ACHN (cell line): ENCODE results near the gene SIL1.
A peak's percentile ranks its signal among the peaks of the same experiment; 100 is the strongest.
"Not testable (repeated sequence)": the region's sequence is repeated elsewhere in the genome, so short reads cannot be mapped to it uniquely, and the experiment has no call there.

Experiments
- DNase-seq: peaks from one replicate; pipeline ENCODE4 v3.0.0-alpha.2; 2015
- in situ Hi-C: cut with HindIII; loops from 2 replicates; pipeline ENCODE4 v1.10.0; 2017; ENCODE audit warnings: low sequenced_read_pairs, low pct_ligation_motif_present, low pct_unique_long_range_greater_than_20kb

The SIL1 gene

DNA sequence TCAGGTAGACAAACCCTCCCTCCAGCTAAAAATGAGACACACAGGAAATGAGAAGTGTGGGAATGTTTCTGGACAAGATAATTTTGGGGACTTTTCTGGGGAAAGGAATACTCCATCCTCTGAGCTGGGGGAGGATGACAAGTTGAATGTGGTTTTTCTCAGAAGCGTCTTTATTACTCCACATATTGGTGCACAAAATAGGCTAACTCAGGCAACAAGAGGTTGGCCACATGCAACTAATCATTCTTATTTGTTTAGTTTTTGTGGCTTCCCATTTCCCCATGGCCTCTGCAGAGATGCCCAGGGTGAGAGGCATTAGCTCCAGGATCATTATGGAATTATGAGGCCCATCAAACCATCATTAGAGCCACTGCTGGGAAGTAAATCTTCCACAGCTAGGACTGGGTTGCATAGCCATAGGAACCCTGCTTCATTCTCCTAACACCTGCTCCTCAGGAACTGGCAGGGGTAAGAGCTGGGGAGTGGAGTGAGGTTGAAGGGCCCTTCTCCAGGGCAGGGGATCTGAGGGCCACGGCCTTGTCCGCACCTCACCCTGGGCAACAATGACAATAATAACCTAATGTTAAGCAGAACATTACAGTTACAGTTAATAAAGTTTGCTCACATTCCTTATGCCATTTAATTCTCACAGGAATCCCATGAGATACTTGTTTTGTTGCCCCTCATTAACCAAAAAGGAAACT, 9.3 kb upstream of the SIL1 start:
- no peak for DNase-seq
- in situ Hi-C loops, result no loop called here

- DNase-seq, result no peak
- in situ Hi-C loops, result no loop called here
Measured at GRCh38 chr5:139205586-139205985, 7.4 kb upstream of the SIL1 start.

DNA sequence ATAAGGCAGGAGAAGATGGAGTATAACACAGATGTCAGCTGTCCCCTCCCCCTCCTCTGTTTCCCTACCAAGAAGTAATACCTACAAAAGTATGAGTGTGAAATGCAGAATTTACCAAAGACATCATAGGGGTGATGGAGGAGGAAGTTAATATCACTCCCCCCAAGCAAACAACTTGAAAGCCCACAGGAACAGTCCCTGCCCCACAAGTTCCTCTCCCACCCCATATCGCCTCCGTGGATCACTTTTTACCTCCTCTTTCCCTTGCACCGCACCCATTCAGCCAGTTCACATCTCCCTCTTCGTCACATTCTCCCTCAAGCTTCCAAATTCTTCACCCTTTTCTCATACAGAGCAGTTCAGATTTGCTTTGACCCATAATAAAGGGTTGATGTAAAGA, 7.0 kb upstream of the SIL1 start:
- in situ Hi-C loops, result no loop called here
- no peak for DNase-seq

DNA sequence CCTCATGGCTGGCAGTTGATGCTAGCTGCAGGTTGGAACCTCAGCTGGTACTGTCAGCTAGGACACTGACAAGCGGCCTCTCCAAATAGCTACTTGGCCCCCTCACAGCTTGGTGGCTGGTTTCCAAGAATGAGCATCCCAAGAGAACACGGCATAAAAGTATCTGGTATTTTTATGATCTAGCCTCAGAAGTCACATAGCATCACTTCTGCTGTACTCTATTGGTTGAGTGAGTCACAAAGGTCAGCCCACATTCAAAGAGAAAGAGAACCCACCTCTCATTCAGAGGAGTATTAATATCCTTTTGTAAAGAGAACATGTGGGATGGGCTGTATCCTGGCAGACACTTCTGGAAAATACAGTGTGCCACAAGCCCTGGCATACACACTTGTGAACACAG, 6.0 kb upstream of the SIL1 start:
- no peak for DNase-seq
- in situ Hi-C loops, result no loop called here

GRCh38 chr5:139199321-139199720, 1.2 kb upstream of the SIL1 start:
- in situ Hi-C loops, result no loop called here
- no peak for DNase-seq

GRCh38 chr5:139196296-139196956, 1.7 kb downstream of the SIL1 start:
- in situ Hi-C loops, result no loop called here
- DNase-seq, result no peak

- no peak for DNase-seq
- in situ Hi-C loops, result no loop called here
Measured at GRCh38 chr5:139194486-139194885, 3.7 kb downstream of the SIL1 start.

DNA sequence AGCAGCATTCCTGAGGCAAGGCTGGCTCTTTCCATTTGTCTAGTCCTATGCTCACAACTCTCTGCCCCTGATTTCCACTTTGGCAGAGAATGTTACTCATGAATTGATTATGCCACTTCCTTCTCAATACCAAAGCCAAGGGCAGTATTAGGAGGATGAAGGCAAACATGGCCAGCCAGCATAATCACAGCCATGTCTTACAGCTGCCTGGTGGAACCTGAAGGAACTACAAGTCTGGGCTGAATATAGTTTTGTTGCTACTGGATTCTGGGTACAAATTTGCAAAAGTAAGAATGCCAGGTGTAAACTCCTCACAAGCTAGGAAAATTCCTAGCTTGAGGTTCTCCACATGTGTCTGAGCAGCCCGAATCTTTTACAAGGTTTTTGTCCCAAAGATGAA, 4.2 kb downstream of the SIL1 start:
- in situ Hi-C loops, result no loop called here
- peak; percentile 7 for DNase-seq

DNA sequence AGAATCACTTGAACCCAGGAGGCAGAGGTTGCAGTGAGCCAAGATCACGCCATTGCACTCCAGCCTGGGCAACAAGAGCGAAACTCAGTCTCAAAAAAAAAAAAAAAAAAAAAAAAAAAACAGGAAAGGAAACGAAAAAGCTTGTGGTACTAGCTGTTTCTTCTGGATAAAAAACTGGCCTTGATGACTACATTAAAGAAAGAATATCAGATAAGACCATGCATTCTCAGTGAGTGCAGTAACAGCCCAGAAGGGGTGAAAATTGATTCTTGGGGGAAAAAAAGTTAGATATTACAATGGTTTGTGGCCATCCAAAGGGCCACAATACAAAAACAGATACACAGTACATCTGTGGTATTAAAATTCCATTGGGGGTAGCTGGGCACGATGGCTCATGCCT, 5.3 kb downstream of the SIL1 start:
- DNase-seq, in situ Hi-C loops: not testable (repeated sequence)

DNA sequence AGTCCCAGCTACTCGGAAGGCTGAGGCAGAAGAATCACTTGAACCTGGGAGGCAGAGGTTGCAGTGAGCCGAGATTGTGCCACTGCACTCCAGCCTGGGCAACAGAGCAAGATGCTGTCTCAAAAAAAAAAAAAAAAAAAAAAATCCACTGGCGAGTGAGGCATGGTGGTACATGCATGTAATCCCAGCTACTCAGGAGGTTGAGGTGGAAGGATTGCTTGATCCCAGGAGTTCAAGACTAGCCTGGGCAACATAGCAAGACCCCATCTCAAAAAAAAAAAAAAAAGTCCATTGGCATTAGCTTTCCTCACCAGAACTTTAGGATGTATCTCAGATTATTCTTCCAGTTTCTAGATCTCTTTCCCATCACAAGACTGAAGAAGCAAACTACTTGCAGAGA, 6.2 kb downstream of the SIL1 start:
- in situ Hi-C loops, DNase-seq: not testable (repeated sequence)

DNA sequence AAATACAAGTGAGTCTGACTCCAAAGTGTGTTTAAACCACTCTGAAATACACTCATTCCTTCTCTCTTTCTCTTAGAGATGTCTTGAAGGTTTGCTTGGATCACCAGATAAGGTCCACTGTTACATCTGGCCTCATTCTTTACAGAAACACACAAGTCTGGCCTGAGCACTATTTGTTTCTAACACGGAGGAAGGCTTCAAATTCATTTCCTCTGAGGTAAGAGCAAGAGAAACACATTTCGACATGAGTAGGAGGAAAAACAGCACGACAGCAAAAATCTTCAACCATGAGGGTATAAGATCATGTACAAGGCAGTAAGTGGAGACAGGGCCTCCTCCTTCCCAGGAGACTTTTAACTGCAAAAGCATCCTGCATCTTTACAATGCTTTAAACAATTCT, 8.0 kb downstream of the SIL1 start:
- no peak for DNase-seq
- in situ Hi-C loops, result no loop called here

DNA sequence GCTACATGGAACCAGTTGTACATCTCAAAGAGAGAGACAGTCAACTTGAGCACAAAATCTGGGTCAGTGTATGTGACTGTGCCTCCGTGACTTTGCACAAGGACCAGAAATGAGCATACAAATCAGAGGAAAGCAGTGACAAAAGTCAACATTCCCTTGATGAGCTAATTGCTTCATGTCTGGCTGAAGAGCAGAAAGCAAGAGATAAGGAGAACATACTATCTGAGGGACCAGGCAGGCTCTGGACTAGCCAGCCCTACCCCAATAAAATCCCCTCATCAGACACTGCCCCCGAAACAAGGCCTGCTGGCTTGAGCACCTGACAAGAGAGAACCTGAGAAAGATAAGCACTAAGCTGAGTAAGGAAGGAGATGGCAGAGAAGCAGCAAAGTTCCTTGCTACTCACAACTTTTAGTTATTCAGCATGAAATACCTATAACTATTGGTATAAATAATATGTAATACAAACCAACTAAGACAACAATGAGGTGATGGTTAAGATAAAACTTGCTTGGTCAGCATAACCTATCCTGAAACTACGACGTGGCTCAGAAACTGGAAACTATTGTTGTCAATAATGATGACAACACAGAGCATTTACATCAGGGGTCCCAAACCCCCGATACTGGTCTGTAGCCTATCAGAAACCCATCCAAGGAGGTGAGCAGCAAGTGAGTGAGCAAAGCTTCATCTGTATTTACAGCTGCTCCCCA, 9.5 kb downstream of the SIL1 start:
- in situ Hi-C loops, result no loop called here
- no peak for DNase-seq

DNA sequence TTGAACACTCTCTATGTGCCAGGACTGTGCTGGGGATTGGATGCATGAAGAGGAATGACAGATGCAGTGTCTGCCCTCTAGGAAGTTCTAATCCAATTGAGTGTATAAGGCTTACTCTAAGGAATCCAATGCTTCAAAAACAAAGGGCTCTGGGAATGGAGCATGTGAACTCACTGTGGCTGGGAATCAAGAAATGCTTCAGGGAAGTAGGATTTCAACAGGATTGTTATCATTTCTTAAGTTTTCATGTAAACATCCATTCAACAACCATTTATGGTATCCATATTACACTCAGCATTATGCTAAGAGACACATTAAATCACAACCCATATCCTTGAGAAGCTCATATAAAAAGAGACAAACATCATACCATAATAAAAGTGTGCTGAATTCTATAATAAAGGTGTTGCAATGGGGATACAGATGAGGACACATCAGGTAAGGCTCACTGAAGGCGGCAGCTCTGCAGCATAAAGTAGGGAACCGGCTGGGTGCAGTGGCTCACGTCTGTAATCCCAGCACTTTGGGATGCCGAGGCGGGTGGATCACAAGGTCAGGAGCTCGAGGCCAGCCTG, 11.3 kb downstream of the SIL1 start:
- in situ Hi-C loops, result no loop called here
- DNase-seq, result no peak

DNA sequence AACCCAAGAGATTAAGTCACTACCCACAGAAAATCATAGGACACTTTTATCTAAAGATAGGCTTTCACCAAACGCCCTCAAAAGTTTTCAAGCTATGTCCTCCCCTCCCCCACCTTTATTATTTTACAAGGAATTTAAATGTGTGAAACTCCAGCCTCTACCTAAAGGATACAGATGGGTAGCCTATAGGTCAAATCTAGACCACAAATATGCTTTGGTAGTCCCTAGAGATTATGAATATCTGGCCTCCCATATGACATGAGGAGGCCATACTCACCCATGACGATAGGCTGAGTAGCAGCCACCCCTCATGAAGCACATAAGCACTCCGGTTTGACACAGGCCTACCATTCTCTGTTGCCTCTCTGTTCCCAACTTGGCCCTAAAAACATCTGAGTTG, 11.9 kb downstream of the SIL1 start:
- in situ Hi-C loops, result no loop called here
- no peak for DNase-seq

GRCh38 chr5:139185589-139185988, 12.6 kb downstream of the SIL1 start:
- in situ Hi-C loops, result no loop called here
- DNase-seq, result no peak

- no peak for DNase-seq
- in situ Hi-C loops, result no loop called here
Measured at GRCh38 chr5:139183502-139183901, 14.7 kb downstream of the SIL1 start.

- no peak for DNase-seq
- in situ Hi-C loops, result no loop called here
Measured at GRCh38 chr5:139182528-139183296, 15.5 kb downstream of the SIL1 start.

- DNase-seq, result no peak
- in situ Hi-C loops, result no loop called here
Measured at GRCh38 chr5:139181835-139182452, 16.2 kb downstream of the SIL1 start.
